Activated T-helper 1 cell treated with anti-CD3 and anti-CD28 coated beads, Interleukin-12 subunit alpha, Interleukin-12 subunit beta, Interleukin-2, Interleukin-4 antibody, amounts not matched to agents 30 ng/mL and 10 ng/mL and 1 ng/mL, durations not matched to agents 14 hours and 24 hours and 36 hours (primary cell): ENCODE measurements around the gene NFIA. TPM values are rescaled to one million over a fixed set of nuclear protein-coding genes. Genes with fewer than 3 reads are reported as not detected.

Experiments
- DNase-seq: peaks from one replicate; pipeline ENCODE4 v3.0.0; 2021; ENCODE audit warnings: low spot score
- H3K27ac Mint-ChIP-seq: one replicate; pipeline ENCODE4 v1.8.0; 2021; ENCODE audit warnings: mild to moderate bottlenecking, mixed read lengths
- H3K27me3 Mint-ChIP-seq: one replicate; pipeline ENCODE4 v1.8.0; 2022; ENCODE audit warnings: mild to moderate bottlenecking, moderate library complexity, mixed read lengths; ENCODE audit not compliant: insufficient read depth
- H3K36me3 Mint-ChIP-seq: one replicate; pipeline ENCODE4 v1.8.0; 2021; ENCODE audit warnings: low read depth, mixed read lengths
- H3K4me1 Mint-ChIP-seq: one replicate; pipeline ENCODE4 v1.8.0; 2021; ENCODE audit warnings: low read depth, mixed read lengths
- H3K4me3 Mint-ChIP-seq: one replicate; pipeline ENCODE4 v1.8.0; 2021; ENCODE audit warnings: mild to moderate bottlenecking, moderate library complexity, mixed read lengths
- H3K9me3 Mint-ChIP-seq: one replicate; pipeline ENCODE4 v1.8.0; 2021; ENCODE audit warnings: mixed read lengths
- intact Hi-C: fragments of 100-400 bp; cut with micrococcal nuclease; formaldehyde crosslinking; loops from one replicate; pipeline ENCODE4 v1.15.1; 2024
- total RNA-seq: library from RNA; stranded (reverse); gene quantifications from 2 replicates; pipeline ENCODE4 v1.2.3, GENCODE V29; 2022

The NFIA gene
- total RNA-seq, 1 donor from 2014 or later = 0.41 TPM

GRCh38 chr1:61169634-61170033, 87.3 kb downstream of the NFIA start:
- H3K36me3 Mint-ChIP-seq = no peaks in the 10 kb centered on the region
- no peaks in the 10 kb centered on the region for H3K9me3 Mint-ChIP-seq
- no peak overlapping the region for H3K4me3 Mint-ChIP-seq
- no peak for DNase-seq
- H3K4me1 Mint-ChIP-seq = no peaks in the 10 kb centered on the region
- intact Hi-C loops = no loop called here
- peaks cover 33% of the 10 kb centered on the region for H3K27me3 Mint-ChIP-seq
- no peak overlapping the region for H3K27ac Mint-ChIP-seq

- Mint-ChIP-seq H3K27me3 (peaks cover 30% of the 10 kb centered on the region), H3K9me3 (no peaks in the 10 kb centered on the region), H3K27ac (no peak overlapping the region), H3K36me3 (no peaks in the 10 kb centered on the region), H3K4me1 (no peaks in the 10 kb centered on the region), H3K4me3 (no peak overlapping the region)
- intact Hi-C loops = no loop called here
- no peak for DNase-seq
These were observed 88.2 kb downstream of the NFIA start for GRCh38 chr1:61170328-61171238.

- Mint-ChIP-seq H3K36me3 (no peaks in the 10 kb centered on the region), H3K27me3 (peaks cover 32% of the 10 kb centered on the region), H3K4me3 (no peak overlapping the region), H3K9me3 (no peaks in the 10 kb centered on the region), H3K27ac (no peak overlapping the region), H3K4me1 (no peaks in the 10 kb centered on the region)
- DNase-seq = no peak
- intact Hi-C loops = no loop called here
These were observed 89.0 kb downstream of the NFIA start for GRCh38 chr1:61171346-61171745.

- Mint-ChIP-seq H3K27ac (no peak overlapping the region), H3K4me3 (no peak overlapping the region), H3K36me3 (no peaks in the 10 kb centered on the region), H3K9me3 (no peaks in the 10 kb centered on the region), H3K4me1 (no peaks in the 10 kb centered on the region), H3K27me3 (peaks cover 28% of the 10 kb centered on the region)
- DNase-seq = no peak
- intact Hi-C loops = no loop called here
These were observed 89.6 kb downstream of the NFIA start for GRCh38 chr1:61171974-61172373.

GRCh38 chr1:61173118-61173517, 90.8 kb downstream of the NFIA start:
- H3K4me3 Mint-ChIP-seq = no peak overlapping the region
- intact Hi-C loops = no loop called here
- peaks cover 34% of the 10 kb centered on the region for H3K27me3 Mint-ChIP-seq
- H3K27ac Mint-ChIP-seq = no peak overlapping the region
- no peaks in the 10 kb centered on the region for H3K9me3 Mint-ChIP-seq
- H3K4me1 Mint-ChIP-seq = no peaks in the 10 kb centered on the region
- DNase-seq = no peak
- no peaks in the 10 kb centered on the region for H3K36me3 Mint-ChIP-seq

- peaks cover 31% of the 10 kb centered on the region for H3K27me3 Mint-ChIP-seq
- no peaks in the 10 kb centered on the region for H3K36me3 Mint-ChIP-seq
- no peak for DNase-seq
- H3K4me3 Mint-ChIP-seq = no peak overlapping the region
- no peaks in the 10 kb centered on the region for H3K4me1 Mint-ChIP-seq
- intact Hi-C loops = no loop called here
- H3K27ac Mint-ChIP-seq = no peak overlapping the region
- H3K9me3 Mint-ChIP-seq = no peaks in the 10 kb centered on the region
These were observed 91.9 kb downstream of the NFIA start for GRCh38 chr1:61174060-61174795.

GRCh38 chr1:61175976-61176375, 93.6 kb downstream of the NFIA start:
- Mint-ChIP-seq H3K36me3 (no peaks in the 10 kb centered on the region), H3K27ac (no peak overlapping the region)

GRCh38 chr1:61181067-61182038, 99.0 kb downstream of the NFIA start:
- H3K4me1 Mint-ChIP-seq = no peaks in the 10 kb centered on the region
- intact Hi-C loops = no loop called here
- DNase-seq = no peak
- H3K36me3 Mint-ChIP-seq = no peaks in the 10 kb centered on the region
- H3K27me3 Mint-ChIP-seq = peaks cover 10% of the 10 kb centered on the region
- no peak overlapping the region for H3K27ac Mint-ChIP-seq
- no peaks in the 10 kb centered on the region for H3K9me3 Mint-ChIP-seq
- H3K4me3 Mint-ChIP-seq = no peak overlapping the region

More at GRCh38 chr1:61175976-61176375, 93.6 kb downstream of the NFIA start:
- Mint-ChIP-seq H3K4me3 (no peak overlapping the region), H3K27me3 (peaks cover 18% of the 10 kb centered on the region), H3K4me1 (no peaks in the 10 kb centered on the region), H3K9me3 (no peaks in the 10 kb centered on the region)
- intact Hi-C loops = no loop called here
- DNase-seq = no peak

GRCh38 chr1:61182049-61182448, 99.7 kb downstream of the NFIA start:
- Mint-ChIP-seq H3K4me3 (no peak overlapping the region), H3K27ac (no peak overlapping the region), H3K4me1 (no peaks in the 10 kb centered on the region), H3K27me3 (peaks cover 9% of the 10 kb centered on the region), H3K9me3 (no peaks in the 10 kb centered on the region), H3K36me3 (no peaks in the 10 kb centered on the region)
- DNase-seq = no peak
- intact Hi-C loops = no loop called here

GRCh38 chr1:61182480-61182879, 100.1 kb downstream of the NFIA start:
- Mint-ChIP-seq H3K36me3 (no peaks in the 10 kb centered on the region), H3K27me3 (peaks cover 5% of the 10 kb centered on the region), H3K9me3 (no peaks in the 10 kb centered on the region), H3K4me3 (no peak overlapping the region), H3K4me1 (no peaks in the 10 kb centered on the region), H3K27ac (no peak overlapping the region)
- intact Hi-C loops = no loop called here
- DNase-seq = no peak

- H3K27me3 Mint-ChIP-seq = peaks cover 1% of the 10 kb centered on the region
- no peak overlapping the region for H3K27ac Mint-ChIP-seq
- H3K36me3 Mint-ChIP-seq = no peaks in the 10 kb centered on the region
These were observed 101.2 kb downstream of the NFIA start for GRCh38 chr1:61183471-61184039.

GRCh38 chr1:61184040-61184713, 101.8 kb downstream of the NFIA start:
- intact Hi-C loops = no loop called here
- Mint-ChIP-seq H3K27ac (no peak overlapping the region), H3K4me3 (no peak overlapping the region), H3K27me3 (peaks cover 1% of the 10 kb centered on the region), H3K36me3 (no peaks in the 10 kb centered on the region), H3K4me1 (no peaks in the 10 kb centered on the region), H3K9me3 (no peaks in the 10 kb centered on the region)
- DNase-seq = no peak

More at GRCh38 chr1:61183471-61184039, 101.2 kb downstream of the NFIA start:
- intact Hi-C loops = no loop called here
- DNase-seq = no peak
- Mint-ChIP-seq H3K4me3 (no peak overlapping the region), H3K9me3 (no peaks in the 10 kb centered on the region), H3K4me1 (no peaks in the 10 kb centered on the region)
